HuH-7.5 (cell line): Measurements from ENCODE around the gene SIRPA.

Experiments used
- DNase-seq: peaks from one replicate; pipeline ENCODE4 v3.0.0; 2011; ENCODE audit warnings: low spot score

The SIRPA gene

GRCh38 chr20:1894951-1895673 lies at the start of gene SIRPA:
SIRPA (plus strand) TSS chr20:1895407; CDS start chr20:1895448, 41 bp downstream.
- peak; percentile 83 for DNase-seq

- DNase-seq, result no peak
These were observed 49.5 kb upstream of the SIRPA start for GRCh38 chr20:1845701-1846100.

- DNase-seq, result no peak
These were observed 48.9 kb upstream of the SIRPA start for GRCh38 chr20:1846341-1846740.

- no peak for DNase-seq
These were observed 48.3 kb upstream of the SIRPA start for GRCh38 chr20:1846876-1847275.

GRCh38 chr20:1847780-1848179 lies 47.4 kb upstream of the SIRPA start:
- DNase-seq, result no peak

- no peak for DNase-seq
These were observed 46.8 kb upstream of the SIRPA start for GRCh38 chr20:1848373-1848772.

- no peak for DNase-seq
These were observed 43.8 kb upstream of the SIRPA start for GRCh38 chr20:1851396-1851795.

- DNase-seq, result no peak
These were observed 41.7 kb upstream of the SIRPA start for GRCh38 chr20:1853473-1853872.

- DNase-seq, result no peak
These were observed 41.0 kb upstream of the SIRPA start for GRCh38 chr20:1854246-1854645.

- DNase-seq, result peak; percentile 50
These were observed 40.1 kb upstream of the SIRPA start for GRCh38 chr20:1855109-1855508.

- DNase-seq, result no peak
These were observed 39.5 kb upstream of the SIRPA start for GRCh38 chr20:1855690-1856089.

GRCh38 chr20:1856424-1856823 lies 38.8 kb upstream of the SIRPA start:
- DNase-seq, result no peak

GRCh38 chr20:1857466-1857865 lies 37.7 kb upstream of the SIRPA start:
- no peak for DNase-seq

- DNase-seq, result no peak
These were observed 36.3 kb upstream of the SIRPA start for GRCh38 chr20:1858871-1859270.

GRCh38 chr20:1860446-1860845 lies 34.8 kb upstream of the SIRPA start:
- DNase-seq, result no peak

- no peak for DNase-seq
These were observed 33.7 kb upstream of the SIRPA start for GRCh38 chr20:1861347-1861976.

- DNase-seq, result no peak
These were observed 33.1 kb upstream of the SIRPA start for GRCh38 chr20:1861996-1862662.

- DNase-seq, result no peak
These were observed 32.5 kb upstream of the SIRPA start for GRCh38 chr20:1862663-1863053.

GRCh38 chr20:1863296-1863695 lies 31.9 kb upstream of the SIRPA start:
- no peak for DNase-seq

GRCh38 chr20:1866834-1867233 lies 28.4 kb upstream of the SIRPA start:
- DNase-seq, result no peak

- no peak for DNase-seq
These were observed 27.5 kb upstream of the SIRPA start for GRCh38 chr20:1867495-1868260.

GRCh38 chr20:1868856-1869255 lies 26.4 kb upstream of the SIRPA start:
- no peak for DNase-seq

GRCh38 chr20:1870323-1870722 lies 24.9 kb upstream of the SIRPA start:
- no peak for DNase-seq
